Fibroblast of lung (primary cell): ENCODE data around the gene NXPH4. TPM values are rescaled to one million over a fixed set of nuclear protein-coding genes. Genes with fewer than 3 reads are reported as not detected.
A peak's percentile ranks its signal among the peaks of the same experiment; 100 is the strongest.

Source experiments
- DNase-seq, 2 donors: peaks; one replicate each; pipeline versions ENCODE4 v3.0.0 to v3.0.0-alpha.2; 2010; ENCODE audit warnings: low read depth in 2 of 2
- H2AFZ ChIP-seq: 2 replicates; pipeline ENCODE4 v1.5.1; 2012; ENCODE audit warnings: low read length, control low read depth, inconsistent platforms
- H3K27ac ChIP-seq: 2 replicates; pipeline ENCODE4 v1.5.1; 2011; ENCODE audit warnings: low read length, control low read depth; ENCODE audit not compliant: insufficient read depth
- H3K27me3 ChIP-seq: 2 replicates; pipeline ENCODE4 v1.5.1; 2011; ENCODE audit warnings: mild to moderate bottlenecking, low read length; ENCODE audit not compliant: control insufficient read depth, insufficient read depth
- H3K36me3 ChIP-seq: 2 replicates; pipeline ENCODE4 v1.5.1; 2011; ENCODE audit warnings: low read length; ENCODE audit not compliant: control insufficient read depth, insufficient read depth
- H3K4me1 ChIP-seq: 2 replicates; pipeline ENCODE4 v1.5.1; 2011; ENCODE audit warnings: low read length; ENCODE audit not compliant: control insufficient read depth, insufficient read depth; ENCODE audit errors: extremely low read depth
- H3K4me2 ChIP-seq: 2 replicates; pipeline ENCODE4 v1.5.1; 2011; ENCODE audit warnings: low read length, control low read depth; ENCODE audit not compliant: insufficient read depth; ENCODE audit errors: extremely low read depth
- H3K4me3 ChIP-seq, 4 experiments: fragments of 200-600 bp in 1 of 4; sonication (generic) in 1 of 4; replicated peaks in 1 of 4; 2 replicates each; pipeline ENCODE4 v1.5.1; 2011 to 2016; ENCODE audit warnings: low read length in 4 of 4, low read depth in 3 of 4, mild to moderate bottlenecking in 3 of 4, control low read depth in 2 of 4, inconsistent platforms in 1 of 4, mixed read lengths in 1 of 4; ENCODE audit not compliant: insufficient read depth in 1 of 4; ENCODE audit errors: control extremely low read depth in 1 of 4
- H3K79me2 ChIP-seq: 2 replicates; pipeline ENCODE4 v1.5.1; 2012; ENCODE audit warnings: mild to moderate bottlenecking, low read length, inconsistent platforms; ENCODE audit not compliant: control insufficient read depth, insufficient read depth
- H3K9ac ChIP-seq: 2 replicates; pipeline ENCODE4 v1.5.1; 2011; ENCODE audit warnings: mild to moderate bottlenecking, low read length, control low read depth; ENCODE audit not compliant: insufficient read depth
- H3K9me3 ChIP-seq: 2 replicates; pipeline ENCODE4 v1.5.1; 2012; ENCODE audit warnings: low read depth, low read length; ENCODE audit not compliant: control insufficient read depth, insufficient read depth
- H4K20me1 ChIP-seq: 2 replicates; pipeline ENCODE4 v1.5.1; 2011; ENCODE audit warnings: low read length; ENCODE audit not compliant: control insufficient read depth, insufficient read depth; ENCODE audit errors: extremely low read depth
- EZH2 ChIP-seq: IDR thresholded peaks from 2 replicates; pipeline ENCODE4 v1.5.1; 2012; ENCODE audit warnings: low read length, control low read depth, mild to moderate bottlenecking; ENCODE audit errors: missing control alignments
- polyA plus RNA-seq, 2 donors: library from polyadenylated mRNA; depleted of rRNA in 1 of 2; stranded (reverse) in 1 of 2; unstranded in 1 of 2; fragments of >200 nt; gene quantifications; 2 replicates each; pipeline ENCODE4 v1.2.1, GENCODE V29; 2011 to 2012; ENCODE audit warnings: missing spikeins in 1 of 2
- total RNA-seq: library from RNA; depleted of rRNA; stranded (reverse); fragments of >200 nt; gene quantifications from 2 replicates; pipeline ENCODE4 v1.2.1, GENCODE V29; 2014
- TF ChIP-seq, protein P1 (sequence below), 2 donors: IDR thresholded peaks in 1 of 2; conservative IDR thresholded peaks in 1 of 2; 1 replicate in 1 of 2; 2 replicates in 1 of 2; pipeline ENCODE4 v1.5.1; 2011 to 2012; ENCODE audit warnings: low read length in 2 of 2, control low read depth in 1 of 2, inconsistent platforms in 1 of 2, low read depth in 1 of 2, mild to moderate bottlenecking in 1 of 2

Gene NXPH4
- total and polyA plus RNA-seq, 2 donors (not counting 1 experiment from before 2014, with no cell fraction given) = 0.50 to 1.9 TPM

DNA sequence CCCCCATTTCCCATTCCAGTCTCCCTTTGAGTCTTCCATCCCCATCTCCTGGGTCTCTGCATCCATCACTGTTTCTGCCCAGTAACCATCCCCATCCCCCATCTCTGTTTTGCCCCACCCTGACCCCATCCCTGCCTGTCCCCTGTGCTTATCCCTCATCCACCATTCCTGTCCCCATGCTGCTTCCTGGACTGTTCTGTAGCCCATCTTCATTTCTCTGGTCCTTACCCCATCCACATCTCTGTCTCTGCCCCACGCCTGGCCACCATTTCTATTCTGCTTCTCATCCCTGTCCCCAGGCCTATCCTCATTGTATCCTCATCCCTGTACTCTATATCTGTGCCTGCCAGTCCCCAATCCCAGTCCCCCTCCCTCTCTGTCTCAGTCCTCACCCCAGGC, 4.2 kb downstream of the NXPH4 start:
- Histone ChIP-seq H3K27me3 (peaks cover 40% of the 10 kb centered on the region), H3K36me3 (no peaks in the 10 kb centered on the region), H2AFZ (no peak overlapping the region), H3K79me2 (no peaks in the 10 kb centered on the region), H3K4me1 (peaks cover 6% of the 10 kb centered on the region), H3K9me3 (no peaks in the 10 kb centered on the region), H4K20me1 (no peaks in the 10 kb centered on the region), H3K4me2 (no peak overlapping the region), H3K9ac (no peak overlapping the region), H3K27ac (no peak overlapping the region), H3K4me3 (no peak overlapping the region)
- TF ChIP-seq, protein P1, sequence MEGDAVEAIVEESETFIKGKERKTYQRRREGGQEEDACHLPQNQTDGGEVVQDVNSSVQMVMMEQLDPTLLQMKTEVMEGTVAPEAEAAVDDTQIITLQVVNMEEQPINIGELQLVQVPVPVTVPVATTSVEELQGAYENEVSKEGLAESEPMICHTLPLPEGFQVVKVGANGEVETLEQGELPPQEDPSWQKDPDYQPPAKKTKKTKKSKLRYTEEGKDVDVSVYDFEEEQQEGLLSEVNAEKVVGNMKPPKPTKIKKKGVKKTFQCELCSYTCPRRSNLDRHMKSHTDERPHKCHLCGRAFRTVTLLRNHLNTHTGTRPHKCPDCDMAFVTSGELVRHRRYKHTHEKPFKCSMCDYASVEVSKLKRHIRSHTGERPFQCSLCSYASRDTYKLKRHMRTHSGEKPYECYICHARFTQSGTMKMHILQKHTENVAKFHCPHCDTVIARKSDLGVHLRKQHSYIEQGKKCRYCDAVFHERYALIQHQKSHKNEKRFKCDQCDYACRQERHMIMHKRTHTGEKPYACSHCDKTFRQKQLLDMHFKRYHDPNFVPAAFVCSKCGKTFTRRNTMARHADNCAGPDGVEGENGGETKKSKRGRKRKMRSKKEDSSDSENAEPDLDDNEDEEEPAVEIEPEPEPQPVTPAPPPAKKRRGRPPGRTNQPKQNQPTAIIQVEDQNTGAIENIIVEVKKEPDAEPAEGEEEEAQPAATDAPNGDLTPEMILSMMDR (conservative IDR thresholded peaks at IDR 0.05 in 1 of 2, IDR thresholded peaks at IDR 0.05 in 1 of 2; ENCODE audit: low read depth in 1 of 2, low read length in 2 of 2) = no peak
- peak; percentile 80 for TF ChIP-seq EZH2
- no peak for DNase-seq

DNA sequence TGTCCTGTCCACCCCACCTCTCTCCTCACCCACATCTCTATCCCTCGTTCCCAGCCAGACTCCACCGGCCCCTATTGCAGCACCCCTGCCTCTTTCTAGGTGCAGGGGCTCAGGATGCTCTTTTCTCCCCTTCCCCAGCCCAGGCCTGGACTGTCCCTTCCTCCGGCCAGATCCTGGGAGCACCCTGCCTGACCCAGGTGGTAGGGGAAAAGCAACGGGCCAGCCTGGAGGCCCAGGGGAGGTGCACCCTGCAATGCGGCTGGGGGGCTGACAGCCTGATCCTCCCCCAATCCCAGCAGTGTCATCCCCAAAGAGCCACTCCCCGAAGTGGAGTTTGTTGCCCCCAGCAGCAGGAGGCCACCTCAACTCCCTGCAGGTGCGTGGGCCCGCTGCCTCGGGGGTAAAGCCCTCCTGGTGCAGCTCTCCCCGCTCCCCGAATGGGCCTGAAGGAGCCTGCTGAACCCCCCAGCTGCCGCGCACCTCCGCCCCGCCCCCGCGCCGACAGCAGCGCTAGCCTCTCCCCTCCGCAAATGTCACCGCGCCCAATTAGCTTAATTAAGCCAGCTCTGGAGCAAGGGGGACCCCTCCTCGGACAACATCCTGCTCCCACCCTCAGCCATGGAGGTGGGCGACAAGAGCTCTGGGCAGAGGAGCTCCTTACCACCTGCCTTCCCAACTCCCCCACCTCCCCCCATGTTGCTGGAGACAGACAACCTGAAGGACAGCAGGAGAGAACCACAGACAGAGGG, 4.7 kb downstream of the NXPH4 start:
- Histone ChIP-seq H3K27ac (no peak overlapping the region), H3K9me3 (no peaks in the 10 kb centered on the region), H3K9ac (no peak overlapping the region), H3K4me1 (peaks cover 6% of the 10 kb centered on the region), H4K20me1 (no peaks in the 10 kb centered on the region), H3K36me3 (no peaks in the 10 kb centered on the region), H3K79me2 (no peaks in the 10 kb centered on the region), H3K4me2 (no peak overlapping the region), H2AFZ (no peak overlapping the region), H3K4me3 (no peak overlapping the region), H3K27me3 (peaks cover 40% of the 10 kb centered on the region)
- DNase-seq = no peak
- TF ChIP-seq EZH2 = peak; percentile 14
- TF ChIP-seq, protein P1 (conservative IDR thresholded peaks at IDR 0.05 in 1 of 2, IDR thresholded peaks at IDR 0.05 in 1 of 2; ENCODE audit: low read depth in 1 of 2, low read length in 2 of 2) = no peak

DNA sequence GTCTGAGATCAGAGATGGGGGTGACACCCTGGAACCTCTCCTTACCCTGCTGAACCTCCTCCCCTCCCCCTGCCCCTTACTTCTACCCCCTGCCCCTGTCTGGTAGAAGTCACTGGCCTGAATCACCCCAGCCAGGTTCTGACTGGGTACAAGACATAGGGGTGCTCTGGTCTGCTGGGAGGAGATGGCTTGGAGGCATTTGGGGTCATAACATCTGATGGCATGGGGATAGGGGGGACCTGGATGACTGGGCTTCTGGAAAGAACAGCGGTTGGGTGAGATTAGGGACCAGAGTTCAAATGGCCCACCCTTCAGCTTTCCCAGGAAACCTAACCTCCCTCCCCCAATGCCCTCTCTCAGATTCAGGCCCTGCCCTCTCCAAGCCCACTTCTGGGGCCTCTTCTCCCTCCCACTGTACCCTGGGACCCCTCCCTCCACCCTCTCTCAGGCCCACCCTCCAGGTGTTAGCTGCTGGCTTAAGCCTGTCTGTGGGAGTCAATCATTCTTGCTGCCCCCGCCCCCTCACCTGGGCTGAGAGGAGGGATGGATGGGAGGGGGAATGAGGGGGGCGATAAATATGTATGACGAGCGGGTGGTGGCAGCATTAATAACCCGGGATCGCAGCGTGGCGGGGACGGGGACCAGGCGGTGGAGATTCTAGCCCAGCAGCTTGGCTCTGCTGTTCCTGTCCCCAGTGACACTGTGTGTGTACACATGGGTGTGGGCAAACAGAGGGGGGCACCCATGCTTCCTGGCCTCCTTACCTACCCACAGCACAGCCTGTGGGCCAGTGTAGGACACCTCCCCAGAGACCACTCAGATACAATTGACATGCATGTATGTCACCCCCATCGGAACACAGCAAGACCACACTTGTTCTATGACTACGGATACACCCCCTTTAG, 5.9 kb downstream of the NXPH4 start:
- H3K4me1 ChIP-seq = peaks cover 7% of the 10 kb centered on the region
- H3K27me3 ChIP-seq = peaks cover 38% of the 10 kb centered on the region
- no peak overlapping the region for H2AFZ ChIP-seq
- no peak for DNase-seq
- no peak overlapping the region for H3K27ac ChIP-seq
- TF ChIP-seq EZH2 = no peak
- TF ChIP-seq, protein P1 (conservative IDR thresholded peaks at IDR 0.05 in 1 of 2, IDR thresholded peaks at IDR 0.05 in 1 of 2; ENCODE audit: low read depth in 1 of 2, low read length in 2 of 2) = no peak
- no peak overlapping the region for H3K4me3 ChIP-seq
- no peaks in the 10 kb centered on the region for H4K20me1 ChIP-seq
- no peak overlapping the region for H3K9ac ChIP-seq
- H3K9me3 ChIP-seq = no peaks in the 10 kb centered on the region
- H3K79me2 ChIP-seq = no peaks in the 10 kb centered on the region
- no peaks in the 10 kb centered on the region for H3K36me3 ChIP-seq
- H3K4me2 ChIP-seq = no peak overlapping the region
